Measurements from ENCODE around the gene MICU2.
A peak's percentile ranks its signal among the peaks of the same experiment; 100 is the strongest.

Gene MICU2

DNA sequence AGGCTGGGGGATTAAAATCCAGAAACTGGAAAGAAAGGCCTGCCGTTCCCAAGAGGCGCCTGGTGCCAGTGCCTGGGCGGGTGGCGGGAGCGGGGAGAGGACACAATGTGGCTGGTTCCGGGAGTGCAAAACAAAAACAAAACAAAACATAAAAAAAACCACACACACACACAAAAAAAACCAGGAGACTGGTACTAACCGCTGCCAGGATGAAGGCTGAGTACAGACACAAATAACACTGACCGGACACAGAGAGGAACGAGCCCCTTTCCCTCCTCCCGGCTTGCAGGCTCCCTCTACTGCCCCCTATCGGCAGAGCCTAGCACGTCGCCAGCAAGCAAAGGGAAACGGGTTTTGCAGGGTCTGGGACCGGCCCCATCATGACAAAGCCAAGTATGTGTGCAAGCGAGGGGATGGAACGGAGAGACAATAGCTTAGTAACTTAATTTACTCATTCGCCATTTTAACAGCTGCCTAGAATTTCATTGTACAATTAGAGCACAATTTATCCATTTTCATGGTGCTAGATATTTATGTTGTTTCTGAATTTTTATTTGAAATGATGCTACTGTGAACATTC, 127.0 kb downstream of the MICU2 start:
- DNase-seq: peak; percentile 82

DNA sequence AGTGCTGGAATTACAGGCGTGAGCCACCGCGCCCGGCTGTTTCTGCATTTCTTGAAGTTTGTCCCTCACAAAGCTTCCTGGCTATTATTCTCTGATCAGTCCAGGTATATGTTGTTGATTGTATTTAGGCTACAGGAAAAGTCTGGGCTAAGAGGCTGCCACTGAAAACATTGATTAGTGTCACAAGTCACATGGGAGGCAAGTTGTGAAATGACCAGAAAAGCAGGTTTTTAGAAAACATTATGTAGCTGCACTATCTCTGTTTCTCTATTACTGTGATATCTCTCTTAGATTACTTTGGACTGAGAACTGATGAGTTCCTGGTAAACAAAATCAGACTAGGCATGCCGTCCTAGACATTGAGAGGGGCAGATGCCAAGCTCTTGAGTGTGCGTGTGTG, 128.9 kb downstream of the MICU2 start:
- DNase-seq: no peak

DNA sequence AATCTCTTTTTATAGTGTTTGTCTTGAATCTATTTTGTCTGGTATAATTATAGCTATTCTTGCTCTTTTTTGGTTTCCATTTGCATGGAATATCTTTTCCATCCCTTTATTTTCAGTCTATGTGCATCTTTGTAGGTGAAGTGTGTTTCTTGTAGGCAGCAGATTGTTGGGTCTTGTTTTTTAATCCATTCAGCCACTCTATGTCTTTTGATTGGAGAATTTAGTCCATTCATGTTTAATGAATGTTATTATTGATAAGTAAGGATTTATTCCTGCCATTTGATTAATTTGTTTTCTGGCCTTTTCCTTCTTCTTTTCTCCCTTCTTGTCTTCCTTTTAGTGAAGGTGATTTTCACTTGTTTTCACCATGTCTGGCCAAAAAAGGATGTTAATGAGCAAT, 133.2 kb downstream of the MICU2 start:
- no peak for DNase-seq

DNA sequence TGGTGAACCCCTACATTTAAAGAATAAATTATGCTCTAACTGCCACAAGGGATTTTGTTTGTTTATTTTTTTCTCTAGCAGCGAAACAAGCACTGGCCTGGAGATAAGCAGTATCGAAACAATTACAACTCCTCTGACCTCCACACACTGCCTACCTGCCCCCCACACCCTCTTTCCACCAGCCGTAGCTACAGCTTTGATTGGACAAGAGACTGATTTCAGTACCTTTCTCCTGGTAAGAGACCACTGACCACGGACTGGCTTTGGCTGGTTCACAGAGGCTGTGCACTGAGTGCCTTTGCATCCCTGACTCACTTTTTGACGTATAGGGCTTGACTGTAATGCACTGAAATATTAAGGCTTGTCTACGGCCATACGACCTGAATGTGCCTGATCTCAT, 137.4 kb downstream of the MICU2 start:
- no peak for DNase-seq

DNA sequence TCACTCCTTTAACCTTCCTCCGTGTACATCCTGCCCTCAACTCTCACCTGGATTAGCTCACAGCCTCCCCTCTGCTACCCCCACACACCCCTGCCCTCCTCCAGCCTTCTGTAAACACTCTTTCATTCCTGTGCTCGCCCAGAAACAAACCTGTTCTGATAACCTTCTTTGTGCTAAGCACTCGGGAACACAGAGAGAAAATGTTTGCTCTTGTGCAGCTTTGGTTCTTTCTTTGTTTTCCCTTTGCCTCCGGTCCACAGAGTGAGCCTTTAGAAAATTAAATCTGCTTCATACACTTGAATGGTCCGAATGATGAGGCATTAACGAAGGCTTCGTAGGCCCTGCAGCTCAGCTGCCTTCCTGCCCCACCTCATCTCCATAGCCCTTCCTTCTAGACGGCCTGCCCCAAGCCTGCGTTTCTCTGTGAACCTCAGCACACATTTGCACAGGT, 138.2 kb downstream of the MICU2 start:
- DNase-seq: no peak

DNA sequence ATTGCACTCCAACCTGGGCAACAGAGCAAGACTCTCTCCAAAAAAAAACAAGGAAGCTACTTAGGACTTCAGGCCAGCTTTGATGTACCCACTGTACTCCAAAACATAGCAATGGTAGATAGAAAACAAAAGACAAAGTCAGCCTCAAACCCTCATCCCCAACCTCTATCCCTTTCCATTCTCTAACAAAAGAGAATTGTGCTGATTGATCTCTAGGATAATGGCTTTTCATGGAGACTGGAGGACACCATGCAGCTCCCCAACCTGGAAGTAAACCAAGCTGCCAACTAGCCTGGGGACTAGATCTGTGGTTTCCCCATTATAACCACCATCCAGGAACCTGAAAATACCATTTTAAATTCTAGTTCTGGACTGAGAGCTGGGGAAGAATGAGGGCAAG, 140.5 kb downstream of the MICU2 start:
- no peak for DNase-seq

DNA sequence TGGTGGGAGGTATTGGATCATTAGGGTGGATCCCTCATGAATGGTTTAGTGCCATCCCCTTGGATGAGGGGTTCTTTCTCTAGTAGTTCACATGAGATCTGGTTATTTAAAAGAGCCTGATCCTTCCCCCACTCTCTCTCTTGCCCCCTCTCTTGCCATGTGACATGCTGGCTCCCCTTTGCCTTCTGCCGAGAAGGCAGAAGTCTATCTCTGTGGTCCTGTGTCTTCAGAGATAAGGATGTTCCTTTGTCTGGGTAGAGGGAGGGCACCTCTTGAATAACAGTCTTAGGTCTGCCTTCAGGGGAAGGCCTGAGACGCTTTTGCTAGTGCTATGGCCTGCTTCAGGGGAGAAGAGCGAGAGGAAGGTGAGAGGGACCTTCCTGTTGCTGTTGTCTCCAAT, 142.8 kb downstream of the MICU2 start:
- DNase-seq: no peak

DNA sequence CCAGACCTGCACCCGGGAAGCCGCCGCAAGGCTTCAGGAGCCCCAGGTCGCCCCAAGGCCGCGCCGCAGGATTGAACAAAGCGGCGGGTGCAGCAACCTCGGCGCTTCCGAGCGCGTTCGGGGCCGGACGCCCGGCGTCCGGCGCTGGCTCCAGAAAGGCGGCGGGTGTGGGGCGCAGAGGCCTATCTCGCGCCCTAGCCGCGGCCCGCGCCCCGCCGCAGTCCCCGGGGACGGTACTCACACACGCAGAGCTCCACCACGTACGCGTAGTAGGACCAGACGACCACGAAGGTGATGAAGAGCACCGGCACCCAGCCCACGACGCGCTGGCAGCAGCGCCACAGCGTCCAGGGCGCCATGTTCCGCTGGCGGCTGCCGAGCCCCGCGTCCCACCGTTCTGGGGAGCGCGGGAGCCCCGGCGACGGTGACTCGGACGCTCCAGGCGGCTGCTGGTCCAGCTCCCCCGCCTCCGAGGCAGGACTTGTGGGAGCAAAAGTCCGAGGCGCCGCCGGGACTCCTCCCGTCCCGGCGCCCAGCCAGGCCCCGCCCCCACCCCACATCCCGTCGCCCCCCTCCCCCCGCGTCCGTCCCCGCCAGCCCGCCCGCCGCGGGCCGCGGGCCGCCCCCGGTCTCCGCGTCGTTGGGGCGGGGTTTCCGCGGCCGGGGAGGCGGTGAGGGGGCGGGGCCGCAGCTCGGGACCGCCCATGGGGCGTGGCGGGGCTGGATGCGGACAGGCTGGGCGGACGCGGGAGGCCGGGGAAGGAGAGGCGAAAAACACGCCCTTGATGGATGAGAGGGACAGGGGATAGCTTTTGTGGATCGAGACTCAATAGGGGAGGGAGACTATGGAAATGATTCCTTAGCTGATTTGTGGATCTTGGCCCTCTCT, 144.9 kb downstream of the MICU2 start, which contains the start of gene ZDHHC20:
Gene ZDHHC20 (minus strand): TSS at position 491 of the 889 bp plus-strand sequence. CDS start 132 bp downstream, at position 359.
- peak; percentile 88 to 92 for DNase-seq

DNA sequence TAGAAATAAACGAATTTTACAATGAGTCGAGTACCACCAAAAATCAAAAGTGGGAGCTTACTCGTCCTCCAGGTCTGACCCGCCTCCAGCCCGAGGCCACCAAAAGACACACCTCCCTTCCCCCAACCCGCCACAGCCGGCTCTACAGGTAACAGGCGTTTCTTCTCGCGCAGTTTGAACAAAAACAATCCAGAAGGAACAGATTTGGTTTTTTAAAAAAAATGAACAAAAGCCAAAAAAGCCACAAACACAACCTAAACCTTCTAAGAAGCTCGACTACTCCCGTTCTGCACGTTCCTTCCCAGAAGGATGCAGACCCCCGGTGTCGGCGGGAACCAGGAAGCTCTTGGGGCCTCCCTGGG, 145.5 kb downstream of the MICU2 start:
- peak; percentile 46 to 58 for DNase-seq

DNA sequence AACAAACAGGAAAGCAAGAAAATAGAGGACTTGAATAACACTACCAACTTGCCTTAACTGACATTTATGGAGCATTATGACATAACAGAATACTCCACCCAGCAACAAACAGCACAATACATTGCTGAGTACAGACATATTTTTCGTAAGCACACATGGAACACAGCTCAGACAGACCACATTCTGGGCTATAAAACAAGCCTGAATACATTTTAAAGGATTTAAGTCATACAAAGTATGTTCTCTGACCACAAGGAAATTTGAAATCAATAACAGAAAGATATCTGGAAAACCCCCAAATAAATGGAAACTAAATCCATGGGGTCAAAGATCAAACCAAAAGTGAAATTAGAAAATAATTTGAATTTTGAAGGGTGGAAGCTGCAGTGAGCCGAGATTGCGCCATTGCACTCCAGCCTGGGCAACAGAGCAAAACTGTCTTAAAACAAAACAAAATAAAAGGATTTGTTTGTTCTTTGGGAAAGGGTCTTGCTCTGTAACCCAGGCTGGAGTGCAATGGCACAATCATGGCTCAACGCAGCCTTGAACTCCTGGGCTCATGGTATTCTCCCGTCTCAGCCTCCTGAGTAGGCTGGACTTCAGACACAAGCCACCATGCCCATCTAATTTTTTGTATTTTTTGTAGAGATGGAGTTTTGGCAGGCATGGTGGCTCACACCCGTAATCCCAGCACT, 150.4 kb downstream of the MICU2 start:
- DNase-seq: no peak

DNA sequence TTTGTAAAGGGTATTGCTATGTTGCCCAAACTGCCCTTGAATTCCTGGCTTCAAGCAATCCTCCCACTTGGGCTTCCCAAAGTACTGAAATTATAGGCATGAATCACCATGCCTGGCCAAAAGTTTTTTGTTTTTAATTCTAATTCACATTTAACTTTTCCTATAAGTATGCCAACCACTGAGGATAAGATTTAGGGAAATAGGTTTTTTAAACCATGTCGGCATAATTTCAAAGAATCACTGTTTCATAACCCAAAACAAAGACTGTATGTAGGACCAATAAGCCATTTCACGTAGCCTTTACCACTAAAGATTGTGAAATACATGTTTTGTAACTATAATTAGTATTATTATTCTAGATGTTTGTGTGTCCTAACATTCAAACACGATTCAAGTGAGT, 153.0 kb downstream of the MICU2 start:
- no peak for DNase-seq

DNA sequence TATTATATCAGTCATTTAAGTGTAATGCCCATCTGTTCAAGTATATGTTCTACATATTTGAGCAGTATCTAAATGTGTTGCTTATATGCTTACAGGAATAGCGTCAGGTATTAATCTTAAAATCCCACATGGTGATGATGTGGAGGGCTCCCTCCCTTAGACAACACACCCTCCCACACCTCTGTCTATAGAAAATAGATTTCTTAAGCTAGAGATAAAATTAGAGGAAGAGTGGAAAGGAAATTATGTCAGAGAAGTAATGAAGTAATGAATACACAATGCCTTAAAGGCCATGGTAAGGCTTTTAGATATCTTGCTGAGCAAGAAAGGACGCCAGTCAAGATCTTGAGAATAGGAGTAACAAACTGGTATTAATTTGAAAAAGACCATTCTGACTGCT, 157.3 kb downstream of the MICU2 start:
- no peak for DNase-seq

DNA sequence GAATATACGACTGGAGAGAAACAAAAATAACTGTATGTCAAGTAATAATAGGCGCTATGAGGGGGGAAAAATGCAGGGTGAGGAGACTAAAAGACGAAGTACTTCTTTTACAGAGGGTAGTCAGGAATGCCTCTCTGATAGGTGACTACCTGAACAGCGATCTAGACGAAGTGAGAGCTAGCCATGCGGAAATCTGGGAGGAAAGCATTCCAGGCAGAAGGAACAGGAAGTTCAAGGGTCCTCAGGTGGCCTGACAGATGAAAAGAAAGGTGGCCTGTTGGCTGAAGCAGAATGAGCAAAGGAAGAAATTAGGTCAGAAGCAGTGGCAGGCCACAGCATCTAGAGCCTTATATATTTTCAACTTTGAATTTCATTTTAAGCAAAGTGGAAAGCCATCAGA, 158.2 kb downstream of the MICU2 start:
- DNase-seq: no peak

DNA sequence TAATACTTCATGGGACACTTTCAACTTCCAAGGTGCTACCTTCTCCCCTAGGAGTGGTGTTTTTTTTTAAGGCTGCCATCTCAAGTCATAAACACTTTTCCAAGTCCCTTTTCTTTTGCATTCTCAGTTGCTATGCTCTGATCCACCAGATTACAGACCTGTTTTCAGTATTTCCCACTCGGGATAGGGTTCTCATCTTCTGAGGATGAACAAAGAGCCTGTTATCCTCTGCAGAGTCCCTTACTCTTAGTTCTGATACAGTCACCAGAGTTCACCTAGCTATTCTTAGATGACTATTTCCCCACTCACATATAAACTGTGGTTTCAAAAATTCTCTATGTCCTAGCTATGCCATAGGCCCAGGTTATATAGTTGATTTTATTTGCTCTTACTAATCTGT, 160.8 kb downstream of the MICU2 start:
- DNase-seq: no peak

Data from CD4-positive, alpha-beta T cell treated with Interleukin-4 for 1 hour (primary cell).